Measurements from ENCODE around the gene AFAP1.

- TF ChIP-seq SCRT1 (tag by site-specific recombination; IDR thresholded peaks at IDR 0.05; ENCODE audit: borderline replicate concordance), result no peak
- TF ChIP-seq ZNF121 (tag by site-specific recombination; IDR thresholded peaks at IDR 0.05), result no peak
- TF ChIP-seq CTCF (tag by site-specific recombination; IDR thresholded peaks at IDR 0.05), result no peak
- no peak for TF ChIP-seq TCF7L2 (IDR thresholded peaks at IDR 0.05; ENCODE audit: borderline replicate concordance, low read depth, low read length)
- no peak for TF ChIP-seq ZNF548 (tag by site-specific recombination; IDR thresholded peaks at IDR 0.05)
- no peak for TF ChIP-seq PBX3 (CRISPR knock-in tag; IDR thresholded peaks at IDR 0.05)
- TF ChIP-seq ZNF274 (IDR thresholded peaks at IDR 0.05; ENCODE audit: low read length), result no peak
- no peak for TF ChIP-seq ZNF274 (tag by site-specific recombination; IDR thresholded peaks at IDR 0.05; ENCODE audit: borderline replicate concordance)
- no peak for TF ChIP-seq ZNF10 (tag by site-specific recombination; IDR thresholded peaks at IDR 0.05)
- no peak for TF ChIP-seq ZNF629 (tag by site-specific recombination; IDR thresholded peaks at IDR 0.05)
- TF ChIP-seq REST (tag by site-specific recombination; IDR thresholded peaks at IDR 0.05), result no peak
- no peak for TF ChIP-seq PATZ1 (tag by site-specific recombination; IDR thresholded peaks at IDR 0.05)
- no peak for TF ChIP-seq KLF16 (tag by site-specific recombination; IDR thresholded peaks at IDR 0.05)
- no peak for TF ChIP-seq ZNF146 (tag by site-specific recombination; IDR thresholded peaks at IDR 0.05)
Observed at GRCh38 chr4:7899184-7899869, 40.3 kb downstream of the AFAP1 start.
